ENCODE results near the gene ELF5.

Gene ELF5

GRCh38 chr11:34531663-34532062 is 18.1 kb upstream of the ELF5 start:
- no peak overlapping the region for H3K4me3 ChIP-seq (replicated peaks; ENCODE audit: low read depth, low read length)
- TF ChIP-seq CTCF (IDR thresholded peaks at IDR 0.05; ENCODE audit: low read length, missing control alignments), result no peak
- DNase-seq (ENCODE audit: low read depth), result no peak

- no peak for DNase-seq (ENCODE audit: low read depth)
- no peak overlapping the region for H3K4me3 ChIP-seq (replicated peaks; ENCODE audit: low read depth, low read length)
Observed at GRCh38 chr11:34530545-34531234, 17.1 kb upstream of the ELF5 start.

GRCh38 chr11:34529643-34530042 is 16.0 kb upstream of the ELF5 start:
- TF ChIP-seq CTCF (IDR thresholded peaks at IDR 0.05; ENCODE audit: low read length, missing control alignments), result no peak
- DNase-seq (ENCODE audit: low read depth), result no peak
- no peak overlapping the region for H3K4me3 ChIP-seq (replicated peaks; ENCODE audit: low read depth, low read length)

More at GRCh38 chr11:34530545-34531234, 17.1 kb upstream of the ELF5 start:
- TF ChIP-seq CTCF (IDR thresholded peaks at IDR 0.05; ENCODE audit: low read length, missing control alignments), result no peak

GRCh38 chr11:34528072-34528471 is 14.5 kb upstream of the ELF5 start:
- DNase-seq (ENCODE audit: low read depth), result no peak
- no peak for TF ChIP-seq CTCF (IDR thresholded peaks at IDR 0.05; ENCODE audit: low read length, missing control alignments)

GRCh38 chr11:34525888-34526657 is 12.5 kb upstream of the ELF5 start:
- no peak for TF ChIP-seq CTCF (IDR thresholded peaks at IDR 0.05; ENCODE audit: low read length, missing control alignments)
- no peak for DNase-seq (ENCODE audit: low read depth)
- H3K4me3 ChIP-seq (replicated peaks; ENCODE audit: low read depth, low read length), result no peak overlapping the region

More at GRCh38 chr11:34528072-34528471, 14.5 kb upstream of the ELF5 start:
- H3K4me3 ChIP-seq (replicated peaks; ENCODE audit: low read depth, low read length), result no peak overlapping the region

GRCh38 chr11:34525098-34525497 is 11.5 kb upstream of the ELF5 start:
- no peak for TF ChIP-seq CTCF (IDR thresholded peaks at IDR 0.05; ENCODE audit: low read length, missing control alignments)
- no peak for DNase-seq (ENCODE audit: low read depth)
- H3K4me3 ChIP-seq (replicated peaks; ENCODE audit: low read depth, low read length), result no peak overlapping the region
